AML-193 (cell line): ENCODE results near the gene PRICKLE2.

ENCODE experiments used
- DNase-seq, 2 experiments: peaks; one replicate each; lab custom pipeline; 2025; lab: John Stamatoyannopoulos, UW

PRICKLE2 gene

GRCh38 chr3:64155328-64155727 lies 69.9 kb downstream of the PRICKLE2 start:
- DNase-seq: no peak

- DNase-seq: no peak
Observed at GRCh38 chr3:64152676-64153466, 72.4 kb downstream of the PRICKLE2 start.

GRCh38 chr3:64152086-64152485 lies 73.2 kb downstream of the PRICKLE2 start:
- DNase-seq: no peak

GRCh38 chr3:64151342-64151871 lies 73.9 kb downstream of the PRICKLE2 start:
- DNase-seq: peak; percentile 4 to 33

- DNase-seq: no peak
Observed at GRCh38 chr3:64150623-64151207, 74.6 kb downstream of the PRICKLE2 start.

GRCh38 chr3:64149886-64150285 lies 75.4 kb downstream of the PRICKLE2 start:
- no peak for DNase-seq

- DNase-seq: no peak
Observed at GRCh38 chr3:64148955-64149653, 76.2 kb downstream of the PRICKLE2 start.

- DNase-seq: no peak
Observed at GRCh38 chr3:64147211-64147610, 78.1 kb downstream of the PRICKLE2 start.

- no peak for DNase-seq
Observed at GRCh38 chr3:64145438-64145837, 79.8 kb downstream of the PRICKLE2 start.

GRCh38 chr3:64144241-64144900 lies 80.9 kb downstream of the PRICKLE2 start:
- no peak for DNase-seq

- DNase-seq: no peak
Observed at GRCh38 chr3:64143409-64144130, 81.7 kb downstream of the PRICKLE2 start.

- no peak for DNase-seq
Observed at GRCh38 chr3:64141476-64141875, 83.8 kb downstream of the PRICKLE2 start.

- DNase-seq: no peak
Observed at GRCh38 chr3:64140651-64141050, 84.6 kb downstream of the PRICKLE2 start.

GRCh38 chr3:64138656-64139375 lies 86.5 kb downstream of the PRICKLE2 start:
- no peak for DNase-seq

GRCh38 chr3:64138046-64138445 lies 87.2 kb downstream of the PRICKLE2 start:
- DNase-seq: no peak

- no peak for DNase-seq
Observed at GRCh38 chr3:64134882-64135281, 90.4 kb downstream of the PRICKLE2 start.

- no peak for DNase-seq
Observed at GRCh38 chr3:64133987-64134386, 91.3 kb downstream of the PRICKLE2 start.

GRCh38 chr3:64133272-64133671 lies 92.0 kb downstream of the PRICKLE2 start:
- DNase-seq: no peak

GRCh38 chr3:64131725-64132469 lies 93.4 kb downstream of the PRICKLE2 start:
- DNase-seq: no peak

- no peak for DNase-seq
Observed at GRCh38 chr3:64130436-64130835, 94.8 kb downstream of the PRICKLE2 start.
